ENCODE results near the gene MC1R.
"Not testable (repeated sequence)": the region's sequence is repeated elsewhere in the genome, so short reads cannot be mapped to it uniquely, and the experiment has no call there.

MC1R gene

DNA sequence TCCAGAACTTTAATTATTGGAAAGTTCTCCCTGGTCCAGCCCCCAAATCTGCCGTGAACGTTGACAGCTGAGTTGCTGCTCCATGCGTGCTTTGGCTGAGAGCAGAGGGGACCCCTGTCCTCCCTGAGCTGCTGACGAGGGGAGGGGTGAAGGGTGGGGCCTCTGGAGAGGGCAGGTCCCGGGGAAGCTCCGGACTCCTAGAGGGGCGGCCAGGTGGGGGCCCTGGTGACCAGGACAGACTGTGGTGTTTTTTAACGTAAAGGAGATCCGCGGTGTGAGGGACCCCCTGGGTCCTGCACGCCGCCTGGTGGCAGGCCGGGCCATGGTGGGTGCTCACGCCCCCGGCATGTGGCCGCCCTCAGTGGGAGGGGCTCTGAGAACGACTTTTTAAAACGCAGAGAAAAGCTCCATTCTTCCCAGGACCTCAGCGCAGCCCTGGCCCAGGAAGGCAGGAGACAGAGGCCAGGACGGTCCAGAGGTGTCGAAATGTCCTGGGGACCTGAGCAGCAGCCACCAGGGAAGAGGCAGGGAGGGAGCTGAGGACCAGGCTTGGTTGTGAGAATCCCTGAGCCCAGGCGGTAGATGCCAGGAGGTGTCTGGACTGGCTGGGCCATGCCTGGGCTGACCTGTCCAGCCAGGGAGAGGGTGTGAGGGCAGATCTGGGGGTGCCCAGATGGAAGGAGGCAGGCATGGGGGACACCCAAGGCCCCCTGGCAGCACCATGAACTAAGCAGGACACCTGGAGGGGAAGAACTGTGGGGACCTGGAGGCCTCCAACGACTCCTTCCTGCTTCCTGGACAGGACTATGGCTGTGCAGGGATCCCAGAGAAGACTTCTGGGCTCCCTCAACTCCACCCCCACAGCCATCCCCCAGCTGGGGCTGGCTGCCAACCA lies at the start of gene MC1R:
TSS of gene MC1R (plus strand) at position 410 of the 895 bp plus-strand sequence. CDS start at position 807, 397 bp downstream.
- DNase-seq: peak; percentile 27

- no peak for DNase-seq
These were observed 48.8 kb upstream of the MC1R start for GRCh38 chr16:89869911-89870310.

GRCh38 chr16:89870440-89870839 lies 48.2 kb upstream of the MC1R start:
- no peak for DNase-seq

- no peak for DNase-seq
These were observed 46.8 kb upstream of the MC1R start for GRCh38 chr16:89871895-89872294.

DNA sequence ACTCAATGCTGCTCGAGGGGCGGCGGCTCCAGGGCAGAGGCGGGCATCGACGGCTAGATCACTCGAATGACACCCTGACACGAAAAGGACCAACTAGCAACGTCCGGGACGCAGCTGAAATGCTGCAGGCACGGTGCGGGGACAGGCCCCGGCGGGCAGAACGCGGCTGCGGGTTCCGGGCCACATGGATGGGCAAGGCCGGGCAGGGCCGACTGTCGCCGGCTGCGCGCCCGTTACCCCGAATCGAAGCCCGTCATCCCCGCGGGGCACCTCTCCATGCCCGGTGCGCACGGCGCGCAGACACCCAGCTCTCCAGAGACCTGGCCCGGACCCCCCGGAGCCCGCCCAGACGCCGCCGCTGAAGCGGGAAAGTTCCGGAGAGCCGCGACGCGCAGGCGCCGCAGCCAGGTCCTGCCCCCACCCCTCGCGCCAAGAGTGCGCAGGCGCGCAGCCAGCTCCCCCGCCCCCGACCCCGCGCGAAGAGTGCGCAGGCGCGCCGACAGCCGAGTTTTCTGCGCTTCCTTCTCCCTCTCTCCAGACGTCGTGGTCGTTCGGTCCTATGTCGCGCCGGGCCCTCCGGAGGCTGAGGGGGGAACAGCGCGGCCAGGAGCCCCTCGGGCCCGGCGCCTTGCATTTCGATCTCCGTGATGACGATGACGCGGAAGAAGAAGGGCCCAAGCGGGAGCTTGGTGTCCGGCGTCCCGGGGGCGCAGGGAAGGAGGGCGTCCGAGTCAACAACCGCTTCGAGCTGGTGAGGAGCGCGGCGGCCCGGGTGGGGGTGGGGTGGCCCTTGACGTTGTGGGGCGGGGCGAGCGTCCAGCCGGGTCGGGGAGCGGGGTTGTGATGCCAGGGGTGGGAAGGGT lies 45.3 kb upstream of the MC1R start, which contains the start of gene TCF25:
TSS of gene TCF25 (plus strand) at position 484 of the 863 bp plus-strand sequence. CDS start at position 560, 76 bp downstream.
- DNase-seq: peak; percentile 84

- peak; percentile 95 for DNase-seq
These were observed 44.5 kb upstream of the MC1R start for GRCh38 chr16:89873972-89874689.

DNA sequence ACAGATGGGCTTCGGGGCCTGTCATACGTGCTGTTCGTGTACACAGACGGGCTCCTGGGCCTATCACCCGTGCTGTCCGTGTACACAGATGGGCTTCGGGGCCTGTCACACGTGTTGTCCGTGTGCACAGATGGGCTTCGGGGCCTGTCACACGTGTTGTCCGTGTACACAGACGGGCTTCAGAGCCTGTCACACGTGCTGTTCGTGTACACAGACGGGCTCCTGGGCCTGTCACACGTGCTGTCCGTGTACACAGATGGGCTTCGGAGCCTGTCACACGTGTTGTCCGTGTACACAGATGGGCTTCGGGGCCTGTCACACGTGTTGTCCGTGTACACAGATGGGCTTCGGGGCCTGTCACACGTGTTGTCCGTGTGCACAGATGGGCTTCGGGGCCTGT lies 39.5 kb upstream of the MC1R start:
- DNase-seq: not testable (repeated sequence)

DNA sequence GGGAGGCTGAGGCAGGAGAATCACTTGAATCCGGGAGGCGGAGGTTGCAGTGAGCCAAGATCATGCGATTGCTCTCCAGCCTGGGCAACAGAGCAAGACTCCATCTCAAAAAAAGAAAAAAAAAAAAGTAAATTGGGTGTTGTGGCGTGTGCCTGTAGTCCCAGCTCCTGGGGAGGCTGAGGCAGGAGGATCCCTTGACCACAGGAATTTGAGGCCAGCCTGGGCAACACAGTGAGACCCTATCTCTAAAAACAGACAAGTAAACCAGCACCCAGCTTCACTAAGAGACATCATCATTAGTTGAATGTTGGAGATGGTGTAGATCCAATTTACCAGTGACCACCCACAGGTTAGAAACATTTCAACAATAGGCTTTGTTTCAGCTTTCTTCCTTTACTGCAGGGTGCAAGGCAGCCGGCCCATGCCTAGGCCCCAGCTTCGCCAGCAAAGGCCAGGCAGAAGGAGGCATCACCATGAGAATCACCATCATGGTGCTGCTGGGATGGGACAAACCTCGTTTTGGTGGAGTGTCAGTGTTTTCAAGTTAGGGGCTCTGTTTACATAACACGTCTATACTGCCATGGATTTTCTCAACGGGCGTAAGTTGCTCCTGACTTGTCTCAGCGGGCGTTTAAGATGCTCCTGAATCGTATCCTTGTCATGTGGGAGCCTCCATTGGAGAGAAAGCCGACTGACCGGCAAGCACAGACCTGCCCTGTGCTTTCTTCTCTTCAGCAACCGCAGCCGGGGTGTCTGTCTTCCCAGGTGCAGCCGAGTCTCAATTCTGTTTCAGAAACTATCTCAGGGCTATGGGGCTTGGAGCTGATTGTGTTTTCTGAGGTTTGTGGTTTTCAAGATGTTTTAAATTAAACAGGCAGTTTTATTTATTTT lies 37.9 kb upstream of the MC1R start:
- DNase-seq: no peak

GRCh38 chr16:89881368-89881730 lies 37.3 kb upstream of the MC1R start:
- no peak for DNase-seq

DNA sequence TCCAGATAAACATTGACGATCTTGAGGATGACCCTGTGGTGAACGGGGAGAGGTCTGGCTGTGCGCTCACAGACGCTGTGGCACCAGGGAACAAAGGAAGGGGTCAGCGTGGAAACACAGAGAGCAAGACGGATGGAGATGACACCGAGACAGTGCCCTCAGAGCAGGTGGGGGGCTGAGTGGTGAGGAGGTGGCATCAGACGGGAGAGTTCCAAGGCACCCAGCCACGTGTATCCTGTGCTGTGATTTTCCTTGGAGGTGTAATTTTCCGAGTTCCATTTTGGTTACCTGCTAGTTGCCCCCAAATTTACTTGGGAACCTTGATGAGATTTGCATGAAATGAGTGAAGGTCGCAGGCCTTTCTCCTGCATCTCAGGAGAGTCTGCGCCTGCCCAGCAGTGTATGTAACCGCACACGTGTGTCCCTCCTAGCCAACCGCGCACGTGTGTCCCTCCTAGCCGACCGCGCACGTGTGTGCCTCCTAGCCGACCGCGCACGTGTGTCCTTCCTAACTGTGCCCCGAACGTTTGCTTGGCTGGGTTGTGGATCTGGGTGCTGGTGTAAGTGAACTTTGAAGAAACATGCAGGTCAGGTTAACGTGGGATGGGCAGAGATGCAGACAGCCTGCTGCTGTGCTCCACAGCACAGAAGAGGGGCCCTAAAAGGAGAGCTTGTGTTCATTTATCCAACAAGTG lies 35.2 kb upstream of the MC1R start:
- DNase-seq: no peak

GRCh38 chr16:89884041-89884421 lies 34.6 kb upstream of the MC1R start:
- no peak for DNase-seq

DNA sequence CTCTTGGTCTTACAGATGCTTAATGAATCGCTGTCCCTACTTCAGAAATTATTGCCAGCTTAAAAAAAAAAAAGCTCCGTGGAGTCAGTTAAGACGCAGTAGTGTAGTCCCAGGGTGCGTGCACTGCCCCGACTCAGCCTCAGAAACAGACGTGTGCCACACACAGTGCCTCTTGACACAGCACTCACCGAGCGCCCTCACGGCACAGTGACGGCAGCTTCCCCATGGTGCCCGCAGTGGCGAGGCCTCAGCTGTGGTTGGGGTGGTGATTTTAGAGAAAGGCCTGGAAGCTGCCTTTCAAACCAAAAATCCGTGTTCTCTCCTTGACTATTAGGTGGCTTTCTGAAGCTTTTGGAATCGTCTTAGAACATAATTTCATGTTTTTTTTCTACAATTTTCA lies 31.4 kb upstream of the MC1R start:
- DNase-seq: no peak

- peak; percentile 46 for DNase-seq
These were observed 28.5 kb upstream of the MC1R start for GRCh38 chr16:89890200-89890599.

GRCh38 chr16:89890886-89891657 lies 27.6 kb upstream of the MC1R start:
- DNase-seq: no peak

- DNase-seq: no peak
These were observed 26.5 kb upstream of the MC1R start for GRCh38 chr16:89892055-89892630.

GRCh38 chr16:89892635-89893034 lies 26.0 kb upstream of the MC1R start:
- DNase-seq: no peak

GRCh38 chr16:89893642-89894548 lies 24.8 kb upstream of the MC1R start:
- DNase-seq: no peak

DNA sequence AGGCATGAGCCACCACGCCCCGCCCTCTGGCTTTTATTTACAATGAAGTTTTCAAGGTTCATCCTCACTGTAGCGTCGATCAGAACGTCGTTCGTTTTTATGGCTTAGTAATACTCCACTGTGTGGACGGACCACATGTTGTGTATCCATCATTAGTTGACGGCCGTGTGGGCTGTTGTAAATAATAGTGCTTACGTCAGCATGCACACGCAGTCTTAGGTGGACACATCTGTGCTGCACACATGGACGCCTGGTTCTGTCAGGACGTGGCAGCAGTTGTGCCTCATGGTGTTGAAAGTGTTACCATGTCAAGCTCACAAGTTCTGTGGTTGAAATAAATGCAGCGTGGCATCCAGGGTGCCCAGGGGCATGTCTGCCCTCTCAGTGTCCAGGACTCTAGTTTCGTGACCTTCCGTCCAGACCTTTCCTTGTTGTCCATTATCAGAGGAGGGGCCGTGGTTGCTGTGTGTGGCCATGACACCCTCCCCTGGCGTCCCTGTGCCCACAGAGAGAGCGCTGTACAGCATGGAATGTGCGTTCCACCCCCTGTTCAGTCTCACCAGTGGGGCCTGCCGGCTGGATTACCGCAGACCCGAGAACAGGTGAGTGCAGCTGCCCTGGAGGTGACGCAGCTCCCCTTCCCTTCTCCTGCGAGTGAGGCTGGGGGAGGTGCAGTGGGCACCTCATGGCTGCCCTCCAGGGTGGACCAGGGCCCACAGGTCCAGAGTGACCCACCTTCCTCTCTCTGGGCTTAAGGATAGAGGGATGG lies 23.0 kb upstream of the MC1R start:
- no peak for DNase-seq
